ENCODE results near the gene MAP2K1.

MAP2K1 gene

DNA sequence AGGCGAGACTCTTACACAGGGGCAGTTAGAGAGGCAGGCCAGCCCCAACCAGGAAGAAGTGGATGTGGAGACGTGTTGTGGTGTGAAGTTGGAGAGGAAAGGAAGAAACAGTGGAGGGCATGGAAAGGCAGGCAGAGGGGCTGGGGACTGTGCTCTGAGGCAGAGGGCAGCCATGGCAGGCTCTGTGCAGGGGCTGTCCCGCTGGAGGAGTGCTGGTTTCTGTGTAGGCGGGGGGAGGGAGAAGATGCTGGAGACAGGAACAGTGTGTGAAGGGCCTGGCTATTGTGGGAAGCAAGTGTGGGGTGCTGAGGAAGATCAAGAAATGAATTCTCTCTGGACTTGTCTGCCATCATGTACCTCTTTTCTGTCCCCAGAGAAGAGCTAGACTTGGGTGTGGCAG lies 89.8 kb downstream of the MAP2K1 start:
- no peak overlapping the region for H2AFZ ChIP-seq (ENCODE audit: low read length)
- no peaks in the 10 kb centered on the region for H3K27me3 ChIP-seq (replicated peaks; ENCODE audit: insufficient read depth, low read length)
- H3K79me2 ChIP-seq (ENCODE audit: low read length) = peaks cover 6% of the 10 kb centered on the region; the same call in 1 of the 2 replicates
- H3F3A ChIP-seq (ENCODE audit: insufficient read depth, low read length) = peaks cover 8% of the 10 kb centered on the region
- H3K4me3 ChIP-seq (ENCODE audit: low read length) = no peak overlapping the region
- no peaks in the 10 kb centered on the region for H3K36me3 ChIP-seq (replicated peaks; ENCODE audit: insufficient read depth, low read length)
- H3K9me3 ChIP-seq (replicated peaks; ENCODE audit: insufficient read depth, low read length) = no peaks in the 10 kb centered on the region
- no peak overlapping the region for H3K27ac ChIP-seq (ENCODE audit: low read length)
- peaks cover 8% of the 10 kb centered on the region; the same call in 1 of the 2 replicates for H4K20me1 ChIP-seq (ENCODE audit: insufficient read depth, low read length)
- no peak overlapping the region for H3K4me2 ChIP-seq (ENCODE audit: low read depth, low read length)
- H3K9me2 ChIP-seq (replicated peaks; ENCODE audit: insufficient read depth, low read length) = no peaks in the 10 kb centered on the region
- DNase-seq = no peak
- H3K9ac ChIP-seq (ENCODE audit: low read length) = no peak overlapping the region
- peaks cover 7% of the 10 kb centered on the region for H3K4me1 ChIP-seq (ENCODE audit: low read length)
- TF ChIP-seq EZH2phosphoT487 (IDR thresholded peaks at IDR 0.05; ENCODE audit: low read length) (no peak), EZH2 (optimal IDR thresholded peaks at IDR 0.05; ENCODE audit: low read depth, low read length) (no peak)
- TF ChIP-seq, protein P1, sequence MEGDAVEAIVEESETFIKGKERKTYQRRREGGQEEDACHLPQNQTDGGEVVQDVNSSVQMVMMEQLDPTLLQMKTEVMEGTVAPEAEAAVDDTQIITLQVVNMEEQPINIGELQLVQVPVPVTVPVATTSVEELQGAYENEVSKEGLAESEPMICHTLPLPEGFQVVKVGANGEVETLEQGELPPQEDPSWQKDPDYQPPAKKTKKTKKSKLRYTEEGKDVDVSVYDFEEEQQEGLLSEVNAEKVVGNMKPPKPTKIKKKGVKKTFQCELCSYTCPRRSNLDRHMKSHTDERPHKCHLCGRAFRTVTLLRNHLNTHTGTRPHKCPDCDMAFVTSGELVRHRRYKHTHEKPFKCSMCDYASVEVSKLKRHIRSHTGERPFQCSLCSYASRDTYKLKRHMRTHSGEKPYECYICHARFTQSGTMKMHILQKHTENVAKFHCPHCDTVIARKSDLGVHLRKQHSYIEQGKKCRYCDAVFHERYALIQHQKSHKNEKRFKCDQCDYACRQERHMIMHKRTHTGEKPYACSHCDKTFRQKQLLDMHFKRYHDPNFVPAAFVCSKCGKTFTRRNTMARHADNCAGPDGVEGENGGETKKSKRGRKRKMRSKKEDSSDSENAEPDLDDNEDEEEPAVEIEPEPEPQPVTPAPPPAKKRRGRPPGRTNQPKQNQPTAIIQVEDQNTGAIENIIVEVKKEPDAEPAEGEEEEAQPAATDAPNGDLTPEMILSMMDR (IDR thresholded peaks at IDR 0.05; ENCODE audit: low read length) = no peak

DNA sequence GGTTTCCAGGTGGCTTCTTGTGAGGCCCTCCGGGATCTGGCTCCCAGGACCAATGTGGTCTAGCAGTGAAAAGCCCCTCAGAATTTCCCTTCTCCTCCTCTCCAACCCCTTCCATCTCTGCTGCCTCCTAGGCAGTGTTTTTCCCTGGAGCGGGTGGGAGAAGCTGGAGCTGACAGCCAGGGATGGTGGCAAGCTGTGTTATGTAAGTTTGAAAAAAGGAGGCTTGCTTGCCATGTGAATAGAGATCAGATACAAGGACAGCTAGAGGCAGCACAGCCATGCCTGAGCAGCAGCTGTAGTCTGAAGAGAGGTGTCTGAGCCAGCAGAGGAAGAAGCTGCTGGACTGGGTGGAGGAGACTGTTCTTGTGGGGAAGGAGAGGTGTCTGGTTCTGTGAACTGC lies 90.3 kb downstream of the MAP2K1 start:
- no peak for TF ChIP-seq EZH2phosphoT487 (IDR thresholded peaks at IDR 0.05; ENCODE audit: low read length)
- TF ChIP-seq, protein P1 (IDR thresholded peaks at IDR 0.05; ENCODE audit: low read length) = no peak
- TF ChIP-seq EZH2 (optimal IDR thresholded peaks at IDR 0.05; ENCODE audit: low read depth, low read length) = no peak
- peaks cover 7% of the 10 kb centered on the region; the same call in 1 of the 2 replicates for H4K20me1 ChIP-seq (ENCODE audit: insufficient read depth, low read length)
- H3K36me3 ChIP-seq (replicated peaks; ENCODE audit: insufficient read depth, low read length) = no peaks in the 10 kb centered on the region
- peaks cover 6% of the 10 kb centered on the region; the same call in 1 of the 2 replicates for H3K79me2 ChIP-seq (ENCODE audit: low read length)
- H3K4me2 ChIP-seq (ENCODE audit: low read depth, low read length) = no peak overlapping the region
- no peak overlapping the region for H3K9ac ChIP-seq (ENCODE audit: low read length)
- H3F3A ChIP-seq (ENCODE audit: insufficient read depth, low read length) = peaks cover 7% of the 10 kb centered on the region
- no peak overlapping the region for H3K27ac ChIP-seq (ENCODE audit: low read length)
- no peak overlapping the region for H3K4me3 ChIP-seq (ENCODE audit: low read length)
- H2AFZ ChIP-seq (ENCODE audit: low read length) = no peak overlapping the region
- H3K9me3 ChIP-seq (replicated peaks; ENCODE audit: insufficient read depth, low read length) = no peaks in the 10 kb centered on the region
- no peaks in the 10 kb centered on the region for H3K9me2 ChIP-seq (replicated peaks; ENCODE audit: insufficient read depth, low read length)
- peaks cover 7% of the 10 kb centered on the region for H3K4me1 ChIP-seq (ENCODE audit: low read length)
- DNase-seq = no peak
- H3K27me3 ChIP-seq (replicated peaks; ENCODE audit: insufficient read depth, low read length) = no peaks in the 10 kb centered on the region

DNA sequence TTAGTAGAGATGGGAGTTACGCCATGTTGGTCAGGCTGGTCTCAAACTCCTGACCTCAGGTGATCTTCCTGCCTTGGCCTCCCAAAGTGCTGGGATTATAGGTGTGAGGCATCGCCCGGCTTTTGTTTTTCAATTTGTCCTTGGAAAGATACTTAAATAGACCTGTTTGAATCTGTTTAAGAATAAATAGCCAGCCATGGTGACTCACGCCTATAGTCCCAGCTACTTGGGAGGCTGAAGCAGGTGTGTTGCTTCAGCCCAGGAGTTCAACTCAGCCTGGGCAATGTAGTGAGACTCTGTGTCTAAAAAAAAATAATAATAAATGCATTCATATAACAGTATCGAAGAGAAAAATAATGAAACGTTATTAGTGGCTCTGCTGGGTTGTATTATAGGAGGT lies 93.6 kb downstream of the MAP2K1 start:
- no peaks in the 10 kb centered on the region for H3F3A ChIP-seq (ENCODE audit: insufficient read depth, low read length)
- no peak overlapping the region for H3K4me3 ChIP-seq (ENCODE audit: low read length)
- DNase-seq = no peak
- H3K36me3 ChIP-seq (replicated peaks; ENCODE audit: insufficient read depth, low read length) = no peaks in the 10 kb centered on the region
- H3K9me3 ChIP-seq (replicated peaks; ENCODE audit: insufficient read depth, low read length) = no peaks in the 10 kb centered on the region
- H3K27me3 ChIP-seq (replicated peaks; ENCODE audit: insufficient read depth, low read length) = no peaks in the 10 kb centered on the region
- no peak overlapping the region for H3K4me2 ChIP-seq (ENCODE audit: low read depth, low read length)
- peaks cover 3% of the 10 kb centered on the region; the same call in 1 of the 2 replicates for H3K79me2 ChIP-seq (ENCODE audit: low read length)
- no peak overlapping the region for H2AFZ ChIP-seq (ENCODE audit: low read length)
- H3K27ac ChIP-seq (ENCODE audit: low read length) = no peak overlapping the region
- H3K9ac ChIP-seq (ENCODE audit: low read length) = no peak overlapping the region
- TF ChIP-seq EZH2phosphoT487 (IDR thresholded peaks at IDR 0.05; ENCODE audit: low read length) (no peak), EZH2 (optimal IDR thresholded peaks at IDR 0.05; ENCODE audit: low read depth, low read length) (no peak)
- TF ChIP-seq, protein P1 (IDR thresholded peaks at IDR 0.05; ENCODE audit: low read length) = no peak
- no peaks in the 10 kb centered on the region for H3K4me1 ChIP-seq (ENCODE audit: low read length)
- H4K20me1 ChIP-seq (ENCODE audit: insufficient read depth, low read length) = no peaks in the 10 kb centered on the region
- H3K9me2 ChIP-seq (replicated peaks; ENCODE audit: insufficient read depth, low read length) = no peaks in the 10 kb centered on the region
